Loucy (cell line): Measurements from ENCODE around the gene CCDC107.

Experiments used
- EZH2phosphoT487 ChIP-seq: fragments of 200-600 bp; IDR thresholded peaks from 2 replicates; pipeline ENCODE4 v1.6.1; 2018; ENCODE audit warnings: antibody characterized with exemption, mild to moderate bottlenecking, moderate library complexity, borderline replicate concordance
- TF ChIP-seq, protein P1 (sequence below): fragments of 200-600 bp; sonication (generic); conservative IDR thresholded peaks from 2 replicates; pipeline ENCODE4 v1.5.1; 2014; ENCODE audit warnings: mild to moderate bottlenecking, antibody characterized with exemption, low read length

- TF ChIP-seq, protein P1, sequence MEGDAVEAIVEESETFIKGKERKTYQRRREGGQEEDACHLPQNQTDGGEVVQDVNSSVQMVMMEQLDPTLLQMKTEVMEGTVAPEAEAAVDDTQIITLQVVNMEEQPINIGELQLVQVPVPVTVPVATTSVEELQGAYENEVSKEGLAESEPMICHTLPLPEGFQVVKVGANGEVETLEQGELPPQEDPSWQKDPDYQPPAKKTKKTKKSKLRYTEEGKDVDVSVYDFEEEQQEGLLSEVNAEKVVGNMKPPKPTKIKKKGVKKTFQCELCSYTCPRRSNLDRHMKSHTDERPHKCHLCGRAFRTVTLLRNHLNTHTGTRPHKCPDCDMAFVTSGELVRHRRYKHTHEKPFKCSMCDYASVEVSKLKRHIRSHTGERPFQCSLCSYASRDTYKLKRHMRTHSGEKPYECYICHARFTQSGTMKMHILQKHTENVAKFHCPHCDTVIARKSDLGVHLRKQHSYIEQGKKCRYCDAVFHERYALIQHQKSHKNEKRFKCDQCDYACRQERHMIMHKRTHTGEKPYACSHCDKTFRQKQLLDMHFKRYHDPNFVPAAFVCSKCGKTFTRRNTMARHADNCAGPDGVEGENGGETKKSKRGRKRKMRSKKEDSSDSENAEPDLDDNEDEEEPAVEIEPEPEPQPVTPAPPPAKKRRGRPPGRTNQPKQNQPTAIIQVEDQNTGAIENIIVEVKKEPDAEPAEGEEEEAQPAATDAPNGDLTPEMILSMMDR: no peak
- no peak for TF ChIP-seq EZH2phosphoT487
Observed at GRCh38 chr9:35689542-35690293, 31.6 kb downstream of the CCDC107 start, which contains the start of gene TPM2.
